Fibroblast of lung (primary cell): ENCODE data around the gene EYS. TPM values are rescaled to one million over a fixed set of nuclear protein-coding genes. Genes with fewer than 3 reads are reported as not detected.

Source experiments
- DNase-seq, 2 donors: peaks; one replicate each; pipeline versions ENCODE4 v3.0.0 to v3.0.0-alpha.2; 2010; ENCODE audit warnings: low read depth in 2 of 2
- H2AFZ ChIP-seq: 2 replicates; pipeline ENCODE4 v1.5.1; 2012; ENCODE audit warnings: low read length, control low read depth, inconsistent platforms
- H3K27ac ChIP-seq: 2 replicates; pipeline ENCODE4 v1.5.1; 2011; ENCODE audit warnings: low read length, control low read depth; ENCODE audit not compliant: insufficient read depth
- H3K27me3 ChIP-seq: 2 replicates; pipeline ENCODE4 v1.5.1; 2011; ENCODE audit warnings: mild to moderate bottlenecking, low read length; ENCODE audit not compliant: control insufficient read depth, insufficient read depth
- H3K36me3 ChIP-seq: 2 replicates; pipeline ENCODE4 v1.5.1; 2011; ENCODE audit warnings: low read length; ENCODE audit not compliant: control insufficient read depth, insufficient read depth
- H3K4me1 ChIP-seq: 2 replicates; pipeline ENCODE4 v1.5.1; 2011; ENCODE audit warnings: low read length; ENCODE audit not compliant: control insufficient read depth, insufficient read depth; ENCODE audit errors: extremely low read depth
- H3K4me2 ChIP-seq: 2 replicates; pipeline ENCODE4 v1.5.1; 2011; ENCODE audit warnings: low read length, control low read depth; ENCODE audit not compliant: insufficient read depth; ENCODE audit errors: extremely low read depth
- H3K4me3 ChIP-seq, 4 experiments: fragments of 200-600 bp in 1 of 4; sonication (generic) in 1 of 4; replicated peaks in 1 of 4; 2 replicates each; pipeline ENCODE4 v1.5.1; 2011 to 2016; ENCODE audit warnings: low read length in 4 of 4, low read depth in 3 of 4, mild to moderate bottlenecking in 3 of 4, control low read depth in 2 of 4, inconsistent platforms in 1 of 4, mixed read lengths in 1 of 4; ENCODE audit not compliant: insufficient read depth in 1 of 4; ENCODE audit errors: control extremely low read depth in 1 of 4
- H3K79me2 ChIP-seq: 2 replicates; pipeline ENCODE4 v1.5.1; 2012; ENCODE audit warnings: mild to moderate bottlenecking, low read length, inconsistent platforms; ENCODE audit not compliant: control insufficient read depth, insufficient read depth
- H3K9ac ChIP-seq: 2 replicates; pipeline ENCODE4 v1.5.1; 2011; ENCODE audit warnings: mild to moderate bottlenecking, low read length, control low read depth; ENCODE audit not compliant: insufficient read depth
- H3K9me3 ChIP-seq: 2 replicates; pipeline ENCODE4 v1.5.1; 2012; ENCODE audit warnings: low read depth, low read length; ENCODE audit not compliant: control insufficient read depth, insufficient read depth
- H4K20me1 ChIP-seq: 2 replicates; pipeline ENCODE4 v1.5.1; 2011; ENCODE audit warnings: low read length; ENCODE audit not compliant: control insufficient read depth, insufficient read depth; ENCODE audit errors: extremely low read depth
- EZH2 ChIP-seq: IDR thresholded peaks from 2 replicates; pipeline ENCODE4 v1.5.1; 2012; ENCODE audit warnings: low read length, control low read depth, mild to moderate bottlenecking; ENCODE audit errors: missing control alignments
- polyA plus RNA-seq, 2 donors: library from polyadenylated mRNA; depleted of rRNA in 1 of 2; stranded (reverse) in 1 of 2; unstranded in 1 of 2; fragments of >200 nt; gene quantifications; 2 replicates each; pipeline ENCODE4 v1.2.1, GENCODE V29; 2011 to 2012; ENCODE audit warnings: missing spikeins in 1 of 2
- total RNA-seq: library from RNA; depleted of rRNA; stranded (reverse); fragments of >200 nt; gene quantifications from 2 replicates; pipeline ENCODE4 v1.2.1, GENCODE V29; 2014
- TF ChIP-seq, protein P1 (sequence below), 2 donors: IDR thresholded peaks in 1 of 2; conservative IDR thresholded peaks in 1 of 2; 1 replicate in 1 of 2; 2 replicates in 1 of 2; pipeline ENCODE4 v1.5.1; 2011 to 2012; ENCODE audit warnings: low read length in 2 of 2, control low read depth in 1 of 2, inconsistent platforms in 1 of 2, low read depth in 1 of 2, mild to moderate bottlenecking in 1 of 2

The EYS gene
- total and polyA plus RNA-seq, 2 donors (not counting 1 experiment from before 2014, with no cell fraction given) = under 0.01 TPM; not detected in 1

GRCh38 chr6:65117817-65118409 is 589.1 kb downstream of the EYS start:
- H3K9me3 ChIP-seq = no peaks in the 10 kb centered on the region
- no peaks in the 10 kb centered on the region for H3K27me3 ChIP-seq
- no peaks in the 10 kb centered on the region for H3K36me3 ChIP-seq
- H3K79me2 ChIP-seq = no peaks in the 10 kb centered on the region
- no peak overlapping the region for H3K4me3 ChIP-seq
- no peak overlapping the region for H3K4me2 ChIP-seq
- no peaks in the 10 kb centered on the region for H4K20me1 ChIP-seq
- H3K27ac ChIP-seq = no peak overlapping the region
- TF ChIP-seq, protein P1, sequence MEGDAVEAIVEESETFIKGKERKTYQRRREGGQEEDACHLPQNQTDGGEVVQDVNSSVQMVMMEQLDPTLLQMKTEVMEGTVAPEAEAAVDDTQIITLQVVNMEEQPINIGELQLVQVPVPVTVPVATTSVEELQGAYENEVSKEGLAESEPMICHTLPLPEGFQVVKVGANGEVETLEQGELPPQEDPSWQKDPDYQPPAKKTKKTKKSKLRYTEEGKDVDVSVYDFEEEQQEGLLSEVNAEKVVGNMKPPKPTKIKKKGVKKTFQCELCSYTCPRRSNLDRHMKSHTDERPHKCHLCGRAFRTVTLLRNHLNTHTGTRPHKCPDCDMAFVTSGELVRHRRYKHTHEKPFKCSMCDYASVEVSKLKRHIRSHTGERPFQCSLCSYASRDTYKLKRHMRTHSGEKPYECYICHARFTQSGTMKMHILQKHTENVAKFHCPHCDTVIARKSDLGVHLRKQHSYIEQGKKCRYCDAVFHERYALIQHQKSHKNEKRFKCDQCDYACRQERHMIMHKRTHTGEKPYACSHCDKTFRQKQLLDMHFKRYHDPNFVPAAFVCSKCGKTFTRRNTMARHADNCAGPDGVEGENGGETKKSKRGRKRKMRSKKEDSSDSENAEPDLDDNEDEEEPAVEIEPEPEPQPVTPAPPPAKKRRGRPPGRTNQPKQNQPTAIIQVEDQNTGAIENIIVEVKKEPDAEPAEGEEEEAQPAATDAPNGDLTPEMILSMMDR (conservative IDR thresholded peaks at IDR 0.05 in 1 of 2, IDR thresholded peaks at IDR 0.05 in 1 of 2; ENCODE audit: low read depth in 1 of 2, low read length in 2 of 2) = no peak
- TF ChIP-seq EZH2 = no peak
- H3K9ac ChIP-seq = no peak overlapping the region
- no peak overlapping the region for H2AFZ ChIP-seq
- no peak for DNase-seq
- H3K4me1 ChIP-seq = no peaks in the 10 kb centered on the region

- Histone ChIP-seq H3K79me2 (no peaks in the 10 kb centered on the region), H4K20me1 (no peaks in the 10 kb centered on the region), H3K36me3 (no peaks in the 10 kb centered on the region), H3K4me1 (no peaks in the 10 kb centered on the region), H3K9me3 (no peaks in the 10 kb centered on the region), H3K27me3 (no peaks in the 10 kb centered on the region), H3K4me3 (no peak overlapping the region), H3K27ac (no peak overlapping the region), H3K9ac (no peak overlapping the region), H3K4me2 (no peak overlapping the region), H2AFZ (no peak overlapping the region)
- no peak for TF ChIP-seq EZH2
- TF ChIP-seq, protein P1 (conservative IDR thresholded peaks at IDR 0.05 in 1 of 2, IDR thresholded peaks at IDR 0.05 in 1 of 2; ENCODE audit: low read depth in 1 of 2, low read length in 2 of 2) = no peak
- DNase-seq = no peak
Measured at GRCh38 chr6:65116326-65116725, 590.7 kb downstream of the EYS start.

GRCh38 chr6:65113581-65113980 is 593.4 kb downstream of the EYS start:
- Histone ChIP-seq H3K9me3 (no peaks in the 10 kb centered on the region), H3K36me3 (no peaks in the 10 kb centered on the region), H4K20me1 (no peaks in the 10 kb centered on the region), H3K9ac (no peak overlapping the region), H3K4me2 (no peak overlapping the region), H3K79me2 (no peaks in the 10 kb centered on the region), H3K27me3 (no peaks in the 10 kb centered on the region), H3K4me3 (no peak overlapping the region), H3K4me1 (no peaks in the 10 kb centered on the region), H3K27ac (no peak overlapping the region), H2AFZ (no peak overlapping the region)
- DNase-seq = peak; percentile 4 to 25
- no peak for TF ChIP-seq EZH2
- TF ChIP-seq, protein P1 (conservative IDR thresholded peaks at IDR 0.05 in 1 of 2, IDR thresholded peaks at IDR 0.05 in 1 of 2; ENCODE audit: low read depth in 1 of 2, low read length in 2 of 2) = no peak
